ENCODE results near the gene SNRNP27.
"Not testable (repeated sequence)": the region's sequence is repeated elsewhere in the genome, so short reads cannot be mapped to it uniquely, and the experiment has no call there.

The SNRNP27 gene

GRCh38 chr2:69947325-69947931, 53.7 kb downstream of the SNRNP27 start:
- no peak for DNase-seq

- no peak for DNase-seq
Measured at GRCh38 chr2:69948032-69948962, 54.5 kb downstream of the SNRNP27 start.

GRCh38 chr2:69948963-69949645, 55.3 kb downstream of the SNRNP27 start:
- no peak for DNase-seq

GRCh38 chr2:69950241-69950640, 56.5 kb downstream of the SNRNP27 start:
- DNase-seq, result no peak

- not testable (repeated sequence) for DNase-seq
Measured at GRCh38 chr2:69950671-69951070, 56.9 kb downstream of the SNRNP27 start.

- DNase-seq, result no peak
Measured at GRCh38 chr2:69952336-69953115, 58.8 kb downstream of the SNRNP27 start.

GRCh38 chr2:69954084-69954483, 60.3 kb downstream of the SNRNP27 start:
- DNase-seq, result no peak
